WERI-Rb-1 (cell line): ENCODE results near the gene OAF.

Experiments used
- DNase-seq: peaks from one replicate; pipeline ENCODE4 v3.0.0-alpha.2; 2020
- H3K27ac ChIP-seq: fragments of 250-450 bp; sonication (Bioruptor Pico); 2 replicates; pipeline ENCODE4 v1.5.1; 2020; ENCODE audit warnings: mild to moderate bottlenecking, moderate library complexity
- H3K27me3 ChIP-seq: fragments of 250-450 bp; sonication (Bioruptor Pico); 2 replicates; pipeline ENCODE4 v1.5.1; 2021; ENCODE audit warnings: mild to moderate bottlenecking, low read depth, moderate library complexity; ENCODE audit not compliant: insufficient read depth, severe bottlenecking
- H3K36me3 ChIP-seq: fragments of 250-450 bp; sonication (Bioruptor Pico); 2 replicates; pipeline ENCODE4 v1.5.1; 2020; ENCODE audit warnings: mild to moderate bottlenecking, moderate library complexity
- H3K4me3 ChIP-seq: 2 replicates; pipeline ENCODE4 v1.5.1; 2011; ENCODE audit warnings: low read depth, mild to moderate bottlenecking, control low read depth, low read length
- H3K9me3 ChIP-seq: fragments of 250-450 bp; sonication (Bioruptor Pico); 2 replicates; pipeline ENCODE4 v1.5.1; 2021; ENCODE audit warnings: mild to moderate bottlenecking, moderate library complexity; ENCODE audit not compliant: severe bottlenecking
- TF ChIP-seq, protein P1 (sequence below): IDR thresholded peaks from 2 replicates; pipeline ENCODE4 v1.5.1; 2011; ENCODE audit warnings: low read depth, mild to moderate bottlenecking, control low read depth, inconsistent platforms, low read length

The OAF gene

GRCh38 chr11:120233207-120233803 lies 22.5 kb downstream of the OAF start:
- H3K36me3 ChIP-seq, result no peaks in the 10 kb centered on the region
- DNase-seq, result no peak

DNA sequence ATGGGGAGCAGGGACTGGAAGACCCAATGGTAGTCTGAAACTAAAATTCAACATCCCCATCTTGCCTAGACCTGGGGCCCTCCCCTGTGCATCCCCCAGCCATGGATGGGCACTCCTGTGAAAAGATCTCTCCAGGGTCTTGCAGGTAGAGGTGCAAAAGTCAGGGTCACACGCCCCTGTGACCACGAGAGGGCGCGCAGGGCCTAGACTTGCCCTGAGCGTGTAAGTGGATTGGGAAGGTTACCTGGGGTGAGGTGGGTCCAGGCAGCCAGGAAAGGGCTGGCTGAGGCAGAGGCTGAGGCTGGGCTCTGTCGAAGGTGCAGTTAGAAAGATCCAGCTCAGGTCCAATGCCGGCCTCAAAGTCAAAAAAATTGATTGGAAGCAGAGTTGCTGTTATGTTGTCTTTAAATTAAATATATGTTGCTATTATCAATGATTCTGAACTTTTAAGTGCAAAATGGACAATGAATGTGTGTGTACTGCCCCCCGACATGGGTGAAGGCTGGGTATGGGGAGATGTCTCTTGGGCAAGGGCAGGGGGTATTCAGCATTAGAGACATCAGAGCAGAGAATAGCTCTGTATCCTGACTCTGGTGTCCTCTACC lies 24.3 kb downstream of the OAF start:
- Histone ChIP-seq H3K27ac (no peak overlapping the region), H3K36me3 (no peaks in the 10 kb centered on the region), H3K9me3 (no peaks in the 10 kb centered on the region), H3K4me3 (no peak overlapping the region), H3K27me3 (peaks cover 8% of the 10 kb centered on the region)
- TF ChIP-seq, protein P1, sequence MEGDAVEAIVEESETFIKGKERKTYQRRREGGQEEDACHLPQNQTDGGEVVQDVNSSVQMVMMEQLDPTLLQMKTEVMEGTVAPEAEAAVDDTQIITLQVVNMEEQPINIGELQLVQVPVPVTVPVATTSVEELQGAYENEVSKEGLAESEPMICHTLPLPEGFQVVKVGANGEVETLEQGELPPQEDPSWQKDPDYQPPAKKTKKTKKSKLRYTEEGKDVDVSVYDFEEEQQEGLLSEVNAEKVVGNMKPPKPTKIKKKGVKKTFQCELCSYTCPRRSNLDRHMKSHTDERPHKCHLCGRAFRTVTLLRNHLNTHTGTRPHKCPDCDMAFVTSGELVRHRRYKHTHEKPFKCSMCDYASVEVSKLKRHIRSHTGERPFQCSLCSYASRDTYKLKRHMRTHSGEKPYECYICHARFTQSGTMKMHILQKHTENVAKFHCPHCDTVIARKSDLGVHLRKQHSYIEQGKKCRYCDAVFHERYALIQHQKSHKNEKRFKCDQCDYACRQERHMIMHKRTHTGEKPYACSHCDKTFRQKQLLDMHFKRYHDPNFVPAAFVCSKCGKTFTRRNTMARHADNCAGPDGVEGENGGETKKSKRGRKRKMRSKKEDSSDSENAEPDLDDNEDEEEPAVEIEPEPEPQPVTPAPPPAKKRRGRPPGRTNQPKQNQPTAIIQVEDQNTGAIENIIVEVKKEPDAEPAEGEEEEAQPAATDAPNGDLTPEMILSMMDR, result peak; percentile 95
- DNase-seq, result peak; percentile 90

More at GRCh38 chr11:120233207-120233803, 22.5 kb downstream of the OAF start:
- Histone ChIP-seq H3K4me3 (no peak overlapping the region), H3K27ac (no peak overlapping the region), H3K9me3 (no peaks in the 10 kb centered on the region), H3K27me3 (peaks cover 8% of the 10 kb centered on the region)
- TF ChIP-seq, protein P1, result no peak

DNA sequence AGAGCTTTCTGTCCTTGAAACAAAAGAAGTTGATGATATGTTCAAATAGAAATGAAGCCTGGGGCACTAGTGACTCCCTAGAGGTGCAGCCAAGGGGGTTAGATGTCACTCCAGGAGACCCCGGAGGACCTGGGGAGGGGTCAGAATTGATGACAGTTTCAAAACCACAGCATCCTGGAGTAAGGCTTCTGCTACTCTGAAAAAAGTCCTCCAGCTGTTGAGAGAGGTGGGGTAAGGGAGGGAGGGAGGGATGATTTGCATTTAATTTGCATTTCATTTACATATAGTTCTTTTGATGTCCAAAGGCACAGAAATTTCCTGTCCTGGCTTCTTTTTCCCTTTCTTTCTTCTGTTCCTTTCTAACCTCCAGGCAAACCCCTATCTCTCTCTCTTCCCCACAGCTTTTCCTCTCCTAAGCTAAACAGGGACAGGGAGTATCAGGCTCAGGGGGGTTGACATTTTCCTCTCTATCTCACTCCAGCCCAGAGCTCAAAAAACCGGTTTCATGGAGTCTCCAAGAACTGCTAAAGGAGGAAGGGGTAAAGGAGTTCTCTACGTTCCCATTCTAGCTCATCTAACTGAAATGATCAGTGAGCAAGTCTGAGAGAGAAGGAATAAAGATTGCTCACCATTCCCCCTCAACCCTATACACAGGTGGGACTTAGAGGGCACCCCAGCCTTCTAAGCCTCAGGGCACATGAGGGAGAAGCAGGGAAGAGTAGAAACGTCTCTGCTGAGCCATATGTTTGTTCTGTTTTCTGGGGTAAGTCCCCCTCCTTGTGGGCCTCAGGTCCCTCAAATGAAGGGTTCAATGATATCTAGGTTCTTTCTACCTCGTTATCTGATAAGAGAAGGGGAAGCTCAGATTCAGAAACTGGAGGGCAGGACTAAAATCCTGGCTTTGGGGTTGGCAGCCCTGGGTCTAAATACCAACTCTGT lies 25.6 kb downstream of the OAF start:
- no peak overlapping the region for H3K4me3 ChIP-seq
- H3K36me3 ChIP-seq, result no peaks in the 10 kb centered on the region
- H3K27ac ChIP-seq, result no peak overlapping the region; the same call in 1 of the 2 replicates
- H3K27me3 ChIP-seq, result peaks cover 8% of the 10 kb centered on the region
- H3K9me3 ChIP-seq, result no peaks in the 10 kb centered on the region
- no peak for DNase-seq
- TF ChIP-seq, protein P1, result no peak

DNA sequence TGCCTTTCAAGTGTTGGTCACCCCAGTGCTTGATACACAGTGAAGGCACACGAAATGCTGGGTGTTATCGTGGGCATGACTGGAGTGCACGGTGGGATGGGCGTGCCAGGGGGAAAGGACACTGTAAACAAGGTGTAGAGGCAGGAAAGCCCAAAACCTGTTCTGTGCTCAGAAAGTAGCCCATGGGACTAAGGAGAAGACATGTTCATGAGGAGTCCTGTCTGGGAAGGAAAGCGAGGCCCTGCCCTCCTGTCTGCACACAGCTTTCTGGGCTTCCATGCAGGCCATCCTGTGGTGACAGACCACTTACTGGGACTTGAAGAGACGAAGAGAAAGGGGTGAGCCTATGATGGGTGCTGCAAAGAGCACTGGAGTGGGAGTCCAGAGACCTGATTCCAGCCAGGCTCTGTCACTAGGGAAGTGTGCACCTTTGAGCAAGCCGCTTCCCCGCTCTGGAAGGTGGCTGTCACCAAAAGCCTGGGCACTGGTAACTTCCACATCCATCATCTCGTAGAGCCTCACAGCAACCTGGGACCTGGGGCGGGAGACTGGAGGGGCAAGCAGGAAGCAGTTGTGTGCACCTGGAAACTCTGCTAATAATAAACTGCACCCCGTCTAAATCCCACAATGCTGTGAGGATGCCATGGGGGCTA lies 28.3 kb downstream of the OAF start:
- TF ChIP-seq, protein P1, result no peak
- no peak overlapping the region for H3K27ac ChIP-seq
- no peak overlapping the region for H3K4me3 ChIP-seq
- no peaks in the 10 kb centered on the region for H3K36me3 ChIP-seq
- no peaks in the 10 kb centered on the region for H3K9me3 ChIP-seq
- no peaks in the 10 kb centered on the region for H3K27me3 ChIP-seq
- no peak for DNase-seq

- TF ChIP-seq, protein P1, result peak; percentile 62
- Histone ChIP-seq H3K27ac (no peak within 1 kb of the TSS), H3K9me3 (no peaks in the 10 kb centered on the region), H3K27me3 (no peaks in the 10 kb centered on the region), H3K36me3 (no peaks in the 10 kb centered on the region), H3K4me3 (no peak within 1 kb of the TSS)
- peak; percentile 46 for DNase-seq
These were observed 29.1 kb downstream of the OAF start, which contains the start of gene POU2F3 for GRCh38 chr11:120239713-120240640. Gene POU2F3 (plus strand): TSS chr11:120240140. CDS start chr11:120240344, 204 bp downstream.
